HG03108 (cell line): ENCODE data around the gene COMT.
"Not testable (repeated sequence)": the region's sequence is repeated elsewhere in the genome, so short reads cannot be mapped to it uniquely, and the experiment has no call there.

ENCODE experiments used
- ATAC-seq: cut with Tn5 transposase; IDR thresholded peaks from one replicate; pipeline ENCODE4 v1.9.1; 2021; ENCODE audit warnings: moderate library complexity; ENCODE audit not compliant: unreplicated experiment

Gene COMT

GRCh38 chr22:19907902-19908301 lies 33.7 kb upstream of the COMT start:
- ATAC-seq, result not testable (repeated sequence)

- no peak for ATAC-seq
These were observed 32.0 kb upstream of the COMT start for GRCh38 chr22:19909350-19910179.

DNA sequence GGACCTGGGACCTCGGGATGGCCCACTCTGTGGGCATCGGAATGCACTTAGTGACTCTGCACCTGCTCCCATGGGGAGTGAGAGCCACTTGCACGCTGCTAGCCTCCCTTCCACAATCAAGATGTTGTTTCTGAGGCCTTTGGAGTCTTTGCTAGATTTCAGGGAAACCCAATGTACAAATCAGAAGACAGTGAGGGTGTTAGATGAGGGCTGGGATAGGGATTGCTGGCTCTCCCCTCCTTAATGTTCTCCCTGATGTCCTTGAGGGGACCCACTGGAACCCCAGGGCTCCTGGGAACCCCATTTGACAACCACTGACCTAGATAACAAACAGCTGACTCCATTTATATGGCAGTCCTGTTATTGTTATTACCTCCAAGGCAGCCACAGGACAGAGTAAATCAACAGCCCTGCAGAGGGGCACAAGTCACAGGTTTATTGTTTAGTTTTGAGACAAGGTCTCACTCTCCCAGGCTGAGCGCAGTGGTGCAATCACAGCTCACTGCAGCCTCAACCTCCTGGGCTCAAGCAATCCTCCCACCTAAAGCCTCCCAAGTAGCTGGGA lies 31.3 kb upstream of the COMT start:
- ATAC-seq, result no peak

- ATAC-seq, result no peak
These were observed 29.9 kb upstream of the COMT start for GRCh38 chr22:19911540-19912270.

DNA sequence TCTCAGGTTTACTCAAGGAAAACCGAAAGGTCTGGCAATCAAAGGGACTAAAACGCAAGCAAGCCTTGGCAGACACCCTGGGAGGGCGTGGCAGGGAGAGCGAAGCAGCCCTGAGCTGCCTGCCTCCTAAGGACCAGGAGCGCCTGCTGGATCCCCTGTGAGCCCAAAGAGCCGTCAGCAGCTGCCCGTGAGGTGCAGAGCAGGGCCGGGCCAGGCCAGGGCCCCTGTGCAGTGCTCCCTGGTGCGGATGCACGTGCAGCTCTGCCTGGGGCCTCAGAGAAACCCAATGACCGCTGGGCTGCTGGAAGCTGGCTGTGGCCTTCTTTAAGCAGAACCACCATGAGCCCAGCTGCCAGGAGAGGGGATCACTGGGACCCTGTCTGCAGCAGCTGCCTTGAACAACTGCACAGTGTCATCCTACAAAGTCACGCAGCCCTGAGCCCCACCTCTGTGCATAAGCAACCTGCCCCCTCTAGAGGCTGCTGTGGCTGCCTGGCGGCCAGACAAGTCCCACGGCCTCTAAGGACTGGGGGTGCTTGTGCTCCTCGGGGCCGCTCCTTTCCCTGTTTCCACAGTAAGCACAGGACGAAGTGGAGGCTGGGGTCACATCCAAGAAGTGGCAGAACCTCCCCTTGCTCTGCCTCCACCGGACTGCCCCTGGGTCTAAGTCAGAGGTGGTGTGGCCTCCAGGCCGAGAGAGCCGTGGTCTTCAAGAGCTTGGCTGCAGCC lies 29.1 kb upstream of the COMT start:
- no peak for ATAC-seq

DNA sequence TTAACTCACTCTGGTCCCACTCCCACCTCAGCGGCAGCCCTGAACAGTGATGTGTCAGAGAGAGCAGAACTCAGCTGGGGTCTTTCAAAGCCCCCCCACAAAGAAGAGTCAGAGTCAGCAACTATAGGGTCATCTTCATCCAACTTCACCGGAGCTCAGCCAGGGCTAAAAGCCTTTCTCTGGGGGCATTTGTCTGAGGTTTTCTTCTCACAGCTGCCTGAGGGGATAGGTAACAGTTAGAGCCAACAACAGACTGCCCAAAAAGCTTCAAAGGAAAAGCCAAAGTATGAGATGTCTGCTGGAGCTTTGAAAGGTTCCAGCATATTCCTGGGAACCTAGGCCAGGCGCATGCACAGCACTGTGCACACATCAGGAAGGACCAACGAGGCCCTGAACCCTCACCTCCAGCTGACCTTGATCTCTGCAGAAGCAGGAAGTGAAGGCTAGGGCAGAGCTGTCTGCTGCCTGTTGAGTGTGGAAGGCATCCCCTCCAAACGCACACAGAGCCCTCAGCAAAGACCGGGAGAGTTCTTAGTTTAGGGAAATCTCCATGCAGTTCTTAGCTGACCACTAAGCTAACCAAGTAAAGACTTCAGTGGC lies 28.1 kb upstream of the COMT start:
- no peak for ATAC-seq

GRCh38 chr22:19914201-19914943 lies 27.2 kb upstream of the COMT start:
- no peak for ATAC-seq

GRCh38 chr22:19915287-19915954 lies 26.2 kb upstream of the COMT start:
- ATAC-seq, result no peak

GRCh38 chr22:19916006-19916405 lies 25.6 kb upstream of the COMT start:
- ATAC-seq, result no peak

GRCh38 chr22:19916941-19917340 lies 24.6 kb upstream of the COMT start:
- no peak for ATAC-seq

GRCh38 chr22:19917389-19918138 lies 24.0 kb upstream of the COMT start:
- ATAC-seq, result no peak

GRCh38 chr22:19918332-19919106 lies 23.1 kb upstream of the COMT start:
- no peak for ATAC-seq

DNA sequence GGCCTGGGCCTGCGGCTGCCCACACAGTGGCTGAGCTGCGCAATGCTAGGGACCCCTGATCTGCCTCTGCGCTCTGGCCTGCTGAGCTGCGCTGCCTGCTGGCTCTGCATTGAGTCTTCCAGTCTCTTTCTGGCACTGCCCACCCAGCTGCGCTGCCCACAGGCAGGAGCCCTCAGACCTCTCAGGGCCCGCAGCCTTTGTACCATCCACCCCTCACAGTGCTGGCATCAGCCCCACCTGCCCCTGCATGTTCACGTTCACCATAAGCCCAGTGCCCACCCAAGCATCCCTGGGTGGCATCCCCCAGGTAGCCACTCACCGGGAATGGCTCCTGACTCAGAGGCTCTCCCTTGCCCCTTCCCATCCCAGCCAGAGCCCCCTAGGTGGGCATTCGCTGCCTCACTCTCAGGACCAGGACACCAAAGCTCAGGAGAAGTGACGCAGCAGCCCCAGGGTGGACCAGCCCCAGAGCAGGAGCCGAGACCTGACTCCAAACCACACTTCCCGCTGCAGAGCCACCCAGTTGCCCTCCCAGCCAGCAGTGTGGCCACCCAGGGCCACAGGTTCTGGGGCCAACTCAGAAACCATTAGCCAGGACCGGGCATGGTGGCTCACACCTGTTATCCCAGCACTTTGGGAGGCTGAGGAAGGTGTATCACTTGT lies 21.7 kb upstream of the COMT start:
- no peak for ATAC-seq

DNA sequence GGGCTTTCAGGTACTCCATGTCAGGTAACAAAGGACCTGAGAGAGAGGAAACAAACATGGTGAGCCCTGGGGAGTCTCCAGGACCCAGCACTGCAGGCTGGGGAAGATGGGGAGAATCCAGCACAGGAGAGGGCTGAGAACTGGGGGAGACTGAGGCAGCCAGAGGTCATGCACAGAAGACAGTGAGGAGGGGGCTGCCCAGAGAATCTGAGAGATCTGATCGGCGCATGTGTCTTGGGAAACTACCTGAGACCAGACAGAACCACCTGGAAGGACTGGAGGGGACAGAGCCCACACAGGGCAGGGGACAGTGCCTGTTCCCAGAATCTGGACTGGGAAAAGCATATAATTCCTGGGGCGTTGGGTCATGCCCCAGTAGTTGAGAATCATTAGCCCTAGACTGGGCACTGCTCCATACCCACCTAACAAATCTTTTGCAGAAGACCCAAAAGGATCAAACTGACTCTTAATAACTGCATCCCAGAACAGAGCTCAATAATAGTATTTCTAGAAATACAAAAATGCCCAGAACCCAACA lies 20.0 kb upstream of the COMT start:
- no peak for ATAC-seq

DNA sequence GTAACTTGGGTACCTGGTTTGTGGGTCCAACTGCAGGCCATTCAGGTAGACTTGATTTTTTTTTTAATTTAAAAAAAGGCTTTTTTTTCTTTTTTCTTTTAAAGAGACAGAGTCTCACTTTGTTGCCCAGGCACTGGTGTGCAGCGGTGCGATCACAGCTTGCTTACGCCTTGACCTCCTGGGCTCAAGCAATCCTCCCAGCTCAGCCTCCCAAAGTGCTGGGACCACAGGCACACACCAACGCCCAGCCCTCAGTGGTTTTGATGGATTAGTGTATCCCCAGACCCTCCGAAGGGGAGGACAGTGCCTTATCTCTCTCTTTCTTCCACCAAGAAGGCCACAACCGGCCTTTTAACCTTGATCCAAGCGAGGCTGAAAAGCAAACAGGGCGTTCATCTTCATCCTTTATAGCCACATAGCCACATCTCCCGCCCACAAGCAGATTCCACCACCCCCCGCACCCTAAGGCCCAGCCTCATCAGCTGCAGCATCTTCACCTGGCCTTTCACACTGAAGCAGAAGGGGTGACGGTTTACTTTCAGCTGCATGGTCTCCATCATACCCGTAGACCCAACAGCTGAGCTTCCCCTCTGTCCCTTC lies 17.6 kb upstream of the COMT start:
- ATAC-seq, result no peak

DNA sequence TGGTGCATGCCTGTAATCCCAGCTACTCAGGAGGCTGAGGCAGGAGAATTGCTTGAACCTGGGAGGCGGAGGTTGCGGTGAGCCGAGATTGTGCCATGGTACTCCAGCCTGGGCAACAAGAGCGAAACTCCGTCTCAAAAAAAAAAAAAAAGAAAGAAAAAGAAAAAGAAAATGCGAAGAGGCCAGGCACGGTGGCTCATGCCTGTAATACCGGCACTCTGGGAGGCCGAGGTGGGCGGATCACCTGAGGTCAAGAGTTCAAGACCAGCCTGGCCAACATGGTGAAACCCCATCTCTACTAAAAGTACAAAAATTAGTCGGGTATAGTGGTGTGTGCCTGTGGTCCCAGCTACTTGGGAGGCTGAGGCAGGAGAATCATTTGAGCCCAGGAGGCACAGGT lies 15.5 kb upstream of the COMT start:
- not testable (repeated sequence) for ATAC-seq

DNA sequence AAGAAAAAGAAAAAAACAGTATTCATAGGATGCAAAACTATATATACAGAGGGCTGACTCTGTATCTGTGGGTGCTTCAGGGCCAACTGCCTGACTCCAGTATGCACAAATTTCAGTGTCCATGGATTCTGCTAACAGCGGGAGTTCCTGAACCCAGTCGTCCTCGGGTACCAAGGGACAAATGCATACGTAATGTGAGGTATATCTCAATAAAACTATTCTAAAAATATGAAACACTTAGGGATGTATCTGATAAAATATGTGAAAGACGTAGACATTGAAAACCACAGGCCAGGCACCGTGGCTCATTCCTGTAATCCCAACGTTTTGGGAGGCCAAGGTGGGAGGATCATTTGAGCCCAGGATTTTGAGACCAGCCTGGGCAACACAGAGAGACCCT lies 13.9 kb upstream of the COMT start:
- ATAC-seq, result no peak
